OCI-LY3 (cell line): ENCODE data around the gene SIX1.

Experiments
- H2AFZ ChIP-seq: fragments of 200-600, 300-600 bp; shearing (Covaris generic); 2 replicates; pipeline ENCODE4 v1.6.0; 2014; ENCODE audit warnings: antibody characterized with exemption, low read depth, low read length
- H3K27ac ChIP-seq: fragments of 200-600, 300-600 bp; sonication (generic); 2 replicates; pipeline ENCODE4 v1.5.1; 2014; ENCODE audit warnings: mild to moderate bottlenecking, low read length, moderate library complexity, mixed read lengths
- H3K27me3 ChIP-seq: fragments of 200-600, 300-600 bp; sonication (generic); 2 replicates; pipeline ENCODE4 v1.6.1; 2014; ENCODE audit warnings: low read depth, low read length, mixed read lengths
- H3K36me3 ChIP-seq: fragments of 200-600, 300-600 bp; sonication (generic); replicated peaks from 2 replicates; pipeline ENCODE3; 2014; ENCODE audit warnings: low read depth, low read length, mixed read lengths
- H3K4me1 ChIP-seq: fragments of 300-600, 200-600 bp; sonication (generic); 2 replicates; pipeline ENCODE4 v1.6.1; 2014; ENCODE audit warnings: low read length, mixed read lengths
- H3K4me2 ChIP-seq: fragments of 200-600, 300-600 bp; sonication (generic); 2 replicates; pipeline ENCODE4 v1.6.1; 2014; ENCODE audit warnings: low read length, mixed read lengths
- H3K4me3 ChIP-seq: fragments of 300-600, 200-600 bp; sonication (generic); 2 replicates; pipeline ENCODE4 v1.5.1; 2014; ENCODE audit warnings: antibody characterized with exemption, mild to moderate bottlenecking, low read length, moderate library complexity
- H3K79me2 ChIP-seq: fragments of 300-600, 200-600 bp; shearing (Covaris generic); 2 replicates; pipeline ENCODE4 v1.6.1; 2014; ENCODE audit warnings: mild to moderate bottlenecking, low read length, mixed read lengths
- H3K9ac ChIP-seq: fragments of 300-600, 200-600 bp; shearing (Covaris generic); 2 replicates; pipeline ENCODE4 v1.6.0; 2014; ENCODE audit warnings: mild to moderate bottlenecking, low read length, moderate library complexity
- H3K9me3 ChIP-seq: fragments of 200-600, 300-600 bp; shearing (Covaris generic); 2 replicates; pipeline ENCODE4 v1.6.1; 2014; ENCODE audit warnings: low read length, mixed read lengths; ENCODE audit not compliant: insufficient read depth
- H4K20me1 ChIP-seq: fragments of 200-600, 300-600 bp; sonication (generic); 2 replicates; pipeline ENCODE4 v1.6.1; 2016; ENCODE audit warnings: low read length, mixed read lengths; ENCODE audit not compliant: insufficient read depth
- EZH2phosphoT487 ChIP-seq: fragments of 200-600 bp; shearing (Covaris generic); IDR thresholded peaks from 2 replicates; pipeline ENCODE4 v1.6.1; 2018; ENCODE audit warnings: antibody characterized with exemption, mixed run types, low read depth
- TF ChIP-seq, protein P1 (sequence below): fragments of 200-600, 300-600 bp; sonication (generic); IDR thresholded peaks from 2 replicates; pipeline ENCODE4 v1.5.1; 2014; ENCODE audit warnings: antibody characterized with exemption, low read length, low read depth

Gene SIX1

GRCh38 chr14:60684203-60684602, 34.9 kb upstream of the SIX1 start:
- Histone ChIP-seq H3K4me1 (no peaks in the 10 kb centered on the region), H2AFZ (no peak overlapping the region), H3K79me2 (no peaks in the 10 kb centered on the region), H3K4me3 (no peak overlapping the region), H3K27ac (no peak overlapping the region), H3K9me3 (no peaks in the 10 kb centered on the region), H3K9ac (no peak overlapping the region), H3K36me3 (no peaks in the 10 kb centered on the region), H3K4me2 (no peak overlapping the region), H4K20me1 (no peaks in the 10 kb centered on the region), H3K27me3 (no peaks in the 10 kb centered on the region)
- TF ChIP-seq, protein P1, sequence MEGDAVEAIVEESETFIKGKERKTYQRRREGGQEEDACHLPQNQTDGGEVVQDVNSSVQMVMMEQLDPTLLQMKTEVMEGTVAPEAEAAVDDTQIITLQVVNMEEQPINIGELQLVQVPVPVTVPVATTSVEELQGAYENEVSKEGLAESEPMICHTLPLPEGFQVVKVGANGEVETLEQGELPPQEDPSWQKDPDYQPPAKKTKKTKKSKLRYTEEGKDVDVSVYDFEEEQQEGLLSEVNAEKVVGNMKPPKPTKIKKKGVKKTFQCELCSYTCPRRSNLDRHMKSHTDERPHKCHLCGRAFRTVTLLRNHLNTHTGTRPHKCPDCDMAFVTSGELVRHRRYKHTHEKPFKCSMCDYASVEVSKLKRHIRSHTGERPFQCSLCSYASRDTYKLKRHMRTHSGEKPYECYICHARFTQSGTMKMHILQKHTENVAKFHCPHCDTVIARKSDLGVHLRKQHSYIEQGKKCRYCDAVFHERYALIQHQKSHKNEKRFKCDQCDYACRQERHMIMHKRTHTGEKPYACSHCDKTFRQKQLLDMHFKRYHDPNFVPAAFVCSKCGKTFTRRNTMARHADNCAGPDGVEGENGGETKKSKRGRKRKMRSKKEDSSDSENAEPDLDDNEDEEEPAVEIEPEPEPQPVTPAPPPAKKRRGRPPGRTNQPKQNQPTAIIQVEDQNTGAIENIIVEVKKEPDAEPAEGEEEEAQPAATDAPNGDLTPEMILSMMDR: no peak
- TF ChIP-seq EZH2phosphoT487: no peak

DNA sequence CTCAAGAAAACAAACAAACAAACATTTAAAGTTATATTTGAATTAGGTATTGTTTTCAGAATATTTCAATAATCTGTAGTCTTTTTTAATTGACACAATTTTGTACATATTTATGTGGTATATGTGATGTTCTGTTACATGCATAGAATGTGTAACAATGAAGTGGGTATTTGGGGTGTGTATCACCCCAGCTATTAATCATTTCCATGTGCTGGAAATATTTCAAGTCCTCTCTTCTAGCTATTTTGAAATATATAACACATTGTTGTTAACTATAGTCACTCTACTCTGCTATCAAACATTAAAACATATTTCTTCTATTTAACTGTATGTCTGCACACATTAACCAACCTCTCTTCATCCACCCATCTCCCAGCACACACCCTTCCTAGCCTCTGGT, 32.0 kb upstream of the SIX1 start:
- H4K20me1 ChIP-seq: no peaks in the 10 kb centered on the region
- H3K36me3 ChIP-seq: no peaks in the 10 kb centered on the region
- no peaks in the 10 kb centered on the region for H3K4me1 ChIP-seq
- no peak overlapping the region for H2AFZ ChIP-seq
- H3K4me2 ChIP-seq: no peak overlapping the region
- H3K4me3 ChIP-seq: no peak overlapping the region
- H3K79me2 ChIP-seq: no peaks in the 10 kb centered on the region
- no peaks in the 10 kb centered on the region for H3K9me3 ChIP-seq
- TF ChIP-seq EZH2phosphoT487: no peak
- TF ChIP-seq, protein P1: no peak
- H3K27me3 ChIP-seq: no peaks in the 10 kb centered on the region
- H3K9ac ChIP-seq: no peak overlapping the region
- no peak overlapping the region for H3K27ac ChIP-seq

DNA sequence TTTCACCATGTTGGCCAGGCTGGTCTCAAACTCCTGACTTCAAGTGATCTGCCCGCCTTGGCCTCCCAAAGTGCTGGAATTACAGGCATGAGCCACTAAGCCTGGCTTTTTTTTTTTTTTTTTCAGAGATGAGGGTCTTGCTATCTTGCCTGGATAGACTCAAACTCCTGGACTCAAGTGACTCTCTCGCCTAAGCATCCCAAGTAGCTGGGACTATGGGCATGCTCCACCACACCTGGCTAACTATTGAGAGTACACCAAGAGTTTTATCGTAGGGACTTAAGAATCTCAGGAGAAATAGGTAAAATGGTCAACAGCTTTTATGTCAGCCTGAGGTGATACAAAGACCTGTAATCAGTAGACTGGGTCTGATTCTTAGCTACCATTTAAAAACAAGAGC, 31.2 kb upstream of the SIX1 start:
- H3K27me3 ChIP-seq: no peaks in the 10 kb centered on the region
- no peaks in the 10 kb centered on the region for H3K36me3 ChIP-seq
- no peak overlapping the region for H3K4me2 ChIP-seq
- H3K27ac ChIP-seq: no peak overlapping the region
- H3K9ac ChIP-seq: no peak overlapping the region
- no peak overlapping the region for H3K4me3 ChIP-seq
- no peaks in the 10 kb centered on the region for H3K4me1 ChIP-seq
- no peaks in the 10 kb centered on the region for H3K79me2 ChIP-seq
- no peaks in the 10 kb centered on the region for H4K20me1 ChIP-seq
- H2AFZ ChIP-seq: no peak overlapping the region
- TF ChIP-seq EZH2phosphoT487: no peak
- TF ChIP-seq, protein P1: no peak
- no peaks in the 10 kb centered on the region for H3K9me3 ChIP-seq

- H3K27me3 ChIP-seq: no peaks in the 10 kb centered on the region
- no peaks in the 10 kb centered on the region for H3K36me3 ChIP-seq
- no peak overlapping the region for H3K9ac ChIP-seq
- no peak overlapping the region for H3K4me3 ChIP-seq
- no peak overlapping the region for H2AFZ ChIP-seq
- TF ChIP-seq, protein P1: no peak
- no peak for TF ChIP-seq EZH2phosphoT487
- no peaks in the 10 kb centered on the region for H4K20me1 ChIP-seq
- H3K79me2 ChIP-seq: no peaks in the 10 kb centered on the region
- H3K27ac ChIP-seq: no peak overlapping the region
- no peaks in the 10 kb centered on the region for H3K9me3 ChIP-seq
- H3K4me1 ChIP-seq: no peaks in the 10 kb centered on the region
- H3K4me2 ChIP-seq: no peak overlapping the region
Observed at GRCh38 chr14:60679566-60680258, 30.4 kb upstream of the SIX1 start.
